NCI-H2196 (cell line): ENCODE data around the gene TCTN1.
A peak's percentile ranks its signal among the peaks of the same experiment; 100 is the strongest.
"Not testable (repeated sequence)": the region's sequence is repeated elsewhere in the genome, so short reads cannot be mapped to it uniquely, and the experiment has no call there.

ENCODE experiments used
- DNase-seq: peaks from one replicate; lab custom pipeline; 2025; ENCODE audit not compliant: unreplicated experiment; lab: John Stamatoyannopoulos, UW

Gene TCTN1

GRCh38 chr12:110613771-110614684 lies at the start of gene TCTN1:
TSS of gene TCTN1 (plus strand) at chr12:110614129. CDS start at chr12:110614183, 54 bp downstream.
- peak; percentile 95 for DNase-seq

GRCh38 chr12:110564471-110564991 lies 49.4 kb upstream of the TCTN1 start:
- no peak for DNase-seq

GRCh38 chr12:110565894-110566871 lies 47.7 kb upstream of the TCTN1 start:
- DNase-seq: peak; percentile 22

GRCh38 chr12:110566993-110567392 lies 46.9 kb upstream of the TCTN1 start:
- no peak for DNase-seq

GRCh38 chr12:110568752-110569151 lies 45.2 kb upstream of the TCTN1 start:
- no peak for DNase-seq

GRCh38 chr12:110569838-110570237 lies 44.1 kb upstream of the TCTN1 start:
- DNase-seq: not testable (repeated sequence)

- not testable (repeated sequence) for DNase-seq
Measured at GRCh38 chr12:110570798-110571197, 43.1 kb upstream of the TCTN1 start.

GRCh38 chr12:110574044-110574443 lies 39.9 kb upstream of the TCTN1 start:
- no peak for DNase-seq

GRCh38 chr12:110574717-110575230 lies 39.2 kb upstream of the TCTN1 start:
- not testable (repeated sequence) for DNase-seq

GRCh38 chr12:110575326-110575725 lies 38.6 kb upstream of the TCTN1 start:
- DNase-seq: no peak

GRCh38 chr12:110576504-110576903 lies 37.4 kb upstream of the TCTN1 start:
- DNase-seq: no peak

- peak; percentile 11 for DNase-seq
Measured at GRCh38 chr12:110577864-110578693, 35.9 kb upstream of the TCTN1 start.

- no peak for DNase-seq
Measured at GRCh38 chr12:110578694-110579534, 35.0 kb upstream of the TCTN1 start.

- DNase-seq: no peak
Measured at GRCh38 chr12:110579535-110580253, 34.2 kb upstream of the TCTN1 start.

- peak; percentile 20 for DNase-seq
Measured at GRCh38 chr12:110581931-110582275, 32.0 kb upstream of the TCTN1 start.

GRCh38 chr12:110582276-110583136 lies 31.4 kb upstream of the TCTN1 start:
- DNase-seq: peak; percentile 23

GRCh38 chr12:110583137-110584059 lies 30.5 kb upstream of the TCTN1 start, which contains the start of gene PPTC7:
TSS of gene PPTC7 (minus strand) at chr12:110583318. CDS start at chr12:110583031, 287 bp downstream.
- DNase-seq: peak; percentile 96
